Uterus (tissue), 4 donors: Measurements from ENCODE around the gene BAHCC1. TPM values are rescaled to one million over a fixed set of nuclear protein-coding genes. Genes with fewer than 3 reads are reported as not detected.

ENCODE experiments used
- DNase-seq, 2 donors: peaks; one replicate each; pipeline ENCODE4 v3.0.0-alpha.2; 2019 to 2020
- H3K27ac ChIP-seq, 2 donors: fragments of 200-600 bp; sonication (generic); 1 replicate in 1 of 2; 2 replicates in 1 of 2; pipeline ENCODE4 v1.5.1; 2016 to 2018
- H3K27me3 ChIP-seq, 2 donors: fragments of 200-600 bp; sonication (generic); one replicate each; pipeline ENCODE4 v1.5.1; 2018 to 2019; ENCODE audit warnings: control low read depth in 1 of 2
- H3K36me3 ChIP-seq, 2 donors: fragments of 200-600 bp; sonication (generic); one replicate each; pipeline ENCODE4 v1.5.1; 2019; ENCODE audit warnings: control low read depth in 1 of 2
- H3K4me1 ChIP-seq, 2 donors: fragments of 200-600 bp; sonication (generic); one replicate each; pipeline ENCODE4 v1.5.1; 2018 to 2019; ENCODE audit warnings: control low read depth in 1 of 2
- H3K4me3 ChIP-seq, 2 donors: fragments of 200-600 bp; sonication (generic); 1 replicate in 1 of 2; 2 replicates in 1 of 2; pipeline ENCODE4 v1.5.1; 2018 to 2019; ENCODE audit warnings: mild to moderate bottlenecking in 1 of 2
- H3K9me3 ChIP-seq, 2 donors: fragments of 200-600 bp; sonication (generic); one replicate each; pipeline ENCODE4 v1.5.1; 2019; ENCODE audit warnings: control low read depth in 1 of 2
- CTCF ChIP-seq, 4 experiments: fragments of 200-600 bp in 2 of 4; fragments of 450-650 bp in 2 of 4; sonication (generic) in 2 of 4; IDR thresholded peaks; one replicate each; pipeline ENCODE4 v1.5.1; 2016 to 2019; ENCODE audit warnings: antibody characterized with exemption in 4 of 4, mild to moderate bottlenecking in 2 of 4, moderate library complexity in 1 of 4
- POLR2A ChIP-seq, 2 donors: fragments of 450-650 bp; IDR thresholded peaks; one replicate each; pipeline ENCODE4 v1.6.1; 2016; ENCODE audit warnings: antibody characterized with exemption in 2 of 2, mild to moderate bottlenecking in 1 of 2, moderate library complexity in 1 of 2
- intact Hi-C: fragments of 100-400 bp; cut with DNase I; formaldehyde crosslinking; loops from one replicate; pipeline ENCODE4 v1.15.1; 2023; ENCODE audit warnings: low total_unique reads
- total RNA-seq, 4 donors: library from RNA; depleted of rRNA in 3 of 4; stranded (reverse); fragments of >200 nt in 3 of 4; gene quantifications; one replicate each; pipeline versions ENCODE4 v1.1.0 to v1.2.4, GENCODE V29; 2014 to 2023
- donor health status: DM: yes; HTN: yes; CAD: no.

The BAHCC1 gene
- total RNA-seq, 4 donors from 2014 or later = 1.5 to 34.1 (median 8.5) TPM

DNA sequence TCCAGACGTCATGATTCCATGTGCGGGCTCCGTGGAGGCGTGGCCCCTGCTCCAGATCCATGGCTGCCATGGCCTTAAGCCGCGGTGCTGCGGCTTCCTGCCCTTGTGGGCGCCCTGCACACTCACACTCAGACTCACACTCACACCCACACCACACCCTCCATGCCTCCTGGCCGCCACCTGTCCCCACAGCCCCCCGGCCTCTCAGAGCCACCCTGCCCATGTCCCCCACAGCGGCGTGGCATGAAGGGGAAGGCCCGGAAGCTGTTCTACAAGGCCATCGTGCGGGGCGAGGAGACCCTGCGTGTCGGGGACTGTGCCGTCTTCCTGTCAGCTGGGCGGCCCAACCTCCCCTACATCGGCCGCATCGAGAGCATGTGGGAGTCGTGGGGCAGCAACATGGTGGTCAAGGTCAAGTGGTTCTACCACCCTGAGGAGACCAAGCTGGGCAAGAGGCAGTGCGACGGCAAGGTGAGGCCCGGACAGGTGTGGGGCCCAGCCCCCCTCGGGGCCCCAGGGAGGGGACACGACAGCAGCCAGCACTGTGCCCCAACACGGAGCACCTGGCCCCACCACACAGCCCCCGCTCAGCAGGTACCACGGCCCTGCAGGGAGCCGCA lies 67.4 kb downstream of the BAHCC1 start:
- DNase-seq = no peak
- no peak overlapping the region for H3K4me3 ChIP-seq
- H3K27me3 ChIP-seq = no peaks in the 10 kb centered on the region
- H3K4me1 ChIP-seq = no peaks in the 10 kb centered on the region
- no peaks in the 10 kb centered on the region for H3K9me3 ChIP-seq
- no peak overlapping the region for H3K27ac ChIP-seq
- H3K36me3 ChIP-seq = no peaks in the 10 kb centered on the region
- intact Hi-C loops = no loop called here
- no peak for TF ChIP-seq CTCF (IDR thresholded peaks at IDR 0.05)
- TF ChIP-seq POLR2A (IDR thresholded peaks at IDR 0.05) = no peak

DNA sequence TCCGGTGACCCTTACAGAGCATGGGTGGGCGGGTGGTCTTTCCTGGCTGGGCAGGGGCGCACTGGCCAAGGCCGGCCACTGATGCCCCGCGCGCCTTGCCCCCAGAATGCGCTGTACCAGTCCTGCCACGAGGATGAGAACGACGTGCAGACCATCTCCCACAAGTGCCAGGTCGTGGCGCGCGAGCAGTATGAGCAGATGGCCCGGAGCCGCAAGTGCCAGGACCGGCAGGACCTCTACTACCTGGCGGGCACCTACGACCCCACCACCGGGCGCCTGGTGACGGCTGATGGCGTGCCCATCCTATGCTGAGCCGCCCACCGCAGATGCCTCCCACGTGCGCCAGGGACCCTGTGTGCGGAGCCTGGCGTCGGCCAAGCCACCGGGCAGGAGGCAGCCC lies 68.2 kb downstream of the BAHCC1 start:
- no peaks in the 10 kb centered on the region for H3K4me1 ChIP-seq
- H3K9me3 ChIP-seq = no peaks in the 10 kb centered on the region
- TF ChIP-seq CTCF (IDR thresholded peaks at IDR 0.05) (no peak), POLR2A (IDR thresholded peaks at IDR 0.05) (no peak)
- H3K27me3 ChIP-seq = no peaks in the 10 kb centered on the region
- no peak overlapping the region for H3K27ac ChIP-seq
- intact Hi-C loops = no loop called here
- H3K36me3 ChIP-seq = no peaks in the 10 kb centered on the region
- H3K4me3 ChIP-seq = no peak overlapping the region
- no peak for DNase-seq

DNA sequence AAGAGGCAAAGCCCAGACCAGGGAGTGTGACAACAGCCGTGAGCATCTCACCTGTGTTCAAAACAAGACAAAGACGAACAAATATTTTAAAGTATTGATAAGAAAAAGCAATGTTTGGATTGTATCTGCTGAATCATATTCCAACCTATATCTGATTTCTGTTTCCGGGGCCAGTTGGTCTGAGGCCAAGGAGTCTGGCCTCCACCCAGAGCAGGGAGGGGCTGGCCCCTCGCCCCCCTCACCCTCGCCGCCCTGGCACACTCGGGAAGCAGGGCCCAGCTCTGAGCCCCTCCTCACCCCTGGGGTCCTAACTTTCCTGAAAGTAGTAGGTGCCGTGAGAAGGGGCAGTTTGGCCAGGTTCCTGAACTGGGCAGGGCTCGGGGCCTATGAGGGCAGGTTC lies 69.3 kb downstream of the BAHCC1 start:
- H3K36me3 ChIP-seq = no peaks in the 10 kb centered on the region
- H3K4me3 ChIP-seq = no peak overlapping the region
- no peaks in the 10 kb centered on the region for H3K9me3 ChIP-seq
- H3K27ac ChIP-seq = no peak overlapping the region
- H3K4me1 ChIP-seq = no peaks in the 10 kb centered on the region
- TF ChIP-seq CTCF (IDR thresholded peaks at IDR 0.05) = no peak
- no peak for TF ChIP-seq POLR2A (IDR thresholded peaks at IDR 0.05)
- no peaks in the 10 kb centered on the region for H3K27me3 ChIP-seq
- no peak for DNase-seq
- intact Hi-C loops = no loop called here

- Histone ChIP-seq H3K4me1 (no peaks in the 10 kb centered on the region), H3K4me3 (no peak overlapping the region), H3K27me3 (no peaks in the 10 kb centered on the region), H3K9me3 (no peaks in the 10 kb centered on the region), H3K27ac (no peak overlapping the region), H3K36me3 (no peaks in the 10 kb centered on the region)
- TF ChIP-seq CTCF (IDR thresholded peaks at IDR 0.05) (no peak), POLR2A (IDR thresholded peaks at IDR 0.05) (no peak)
- no peak for DNase-seq
- intact Hi-C loops = no loop called here
These were observed 70.7 kb downstream of the BAHCC1 start for GRCh38 chr17:81465910-81466309.

- intact Hi-C loops = no loop called here
- TF ChIP-seq POLR2A (IDR thresholded peaks at IDR 0.05) = no peak
- no peak for TF ChIP-seq CTCF (IDR thresholded peaks at IDR 0.05)
- no peak for DNase-seq
- Histone ChIP-seq H3K9me3 (no peaks in the 10 kb centered on the region), H3K4me1 (no peaks in the 10 kb centered on the region), H3K36me3 (no peaks in the 10 kb centered on the region), H3K4me3 (no peak overlapping the region), H3K27ac (no peak overlapping the region), H3K27me3 (no peaks in the 10 kb centered on the region)
These were observed 71.6 kb downstream of the BAHCC1 start for GRCh38 chr17:81466564-81467472.
